Neural progenitor cell (in vitro differentiated cells): ENCODE data around the gene VPS37D.

Experiments used
- CTCF ChIP-seq: fragments of 200-600 bp; sonication (generic); IDR thresholded peaks from 2 replicates; pipeline ENCODE4 v1.5.1; 2017; ENCODE audit warnings: antibody characterized with exemption, mild to moderate bottlenecking
- EZH2 ChIP-seq: fragments of 200-600 bp; sonication (generic); IDR thresholded peaks from 2 replicates; pipeline ENCODE4 v1.6.1; 2017; ENCODE audit warnings: antibody characterized with exemption, mild to moderate bottlenecking, moderate library complexity

- no peak for TF ChIP-seq CTCF
- no peak for TF ChIP-seq EZH2
Measured at GRCh38 chr7:73698410-73698809, 30.8 kb downstream of the VPS37D start.
